Activated CD4-positive, alpha-beta T cell treated with anti-CD3 and anti-CD28 coated beads, Interleukin-2, amount 10 ng/mL, durations not matched to agents 7 days and 5 days (primary cell): ENCODE measurements around the gene POU2F1. TPM values are rescaled to one million over a fixed set of nuclear protein-coding genes. Genes with fewer than 3 reads are reported as not detected.

Source experiments
- CTCF ChIA-PET: fragments of 350-600 bp; sonication (Branson Sonifier 250); formaldehyde crosslinking; loops from one replicate; lab custom pipeline; 2021; ENCODE audit warnings: antibody characterized with exemption; lab: Charles Lee
- POLR2A ChIA-PET: fragments of 350-600 bp; sonication (Branson Sonifier 250); formaldehyde crosslinking; loops from one replicate; lab custom pipeline; 2021; ENCODE audit warnings: antibody characterized with exemption; lab: Charles Lee
- DNase-seq: peaks from one replicate; pipeline ENCODE4 v3.0.0-alpha.2; 2020
- H3K27ac Mint-ChIP-seq: one replicate; pipeline ENCODE4 v1.8.0; 2021; ENCODE audit warnings: mild to moderate bottlenecking, moderate library complexity, mixed read lengths
- H3K27me3 Mint-ChIP-seq: one replicate; pipeline ENCODE4 v1.8.0; 2021; ENCODE audit warnings: mixed read lengths
- H3K36me3 Mint-ChIP-seq: one replicate; pipeline ENCODE4 v1.8.0; 2021; ENCODE audit warnings: low read depth, mixed read lengths
- H3K4me1 Mint-ChIP-seq: one replicate; pipeline ENCODE4 v1.8.0; 2021; ENCODE audit warnings: mixed read lengths
- H3K4me3 Mint-ChIP-seq: one replicate; pipeline ENCODE4 v1.8.0; 2021; ENCODE audit warnings: mild to moderate bottlenecking, moderate library complexity, mixed read lengths
- H3K9me3 Mint-ChIP-seq: one replicate; pipeline ENCODE4 v1.8.0; 2021; ENCODE audit warnings: mixed read lengths
- total RNA-seq, 2 experiments: library from RNA; stranded (reverse); gene quantifications; one replicate each; pipeline ENCODE4 v1.2.3, GENCODE V29; 2021

The POU2F1 gene
- total RNA-seq, 2 experiments from 2014 or later: 22.0 to 22.3 TPM

DNA sequence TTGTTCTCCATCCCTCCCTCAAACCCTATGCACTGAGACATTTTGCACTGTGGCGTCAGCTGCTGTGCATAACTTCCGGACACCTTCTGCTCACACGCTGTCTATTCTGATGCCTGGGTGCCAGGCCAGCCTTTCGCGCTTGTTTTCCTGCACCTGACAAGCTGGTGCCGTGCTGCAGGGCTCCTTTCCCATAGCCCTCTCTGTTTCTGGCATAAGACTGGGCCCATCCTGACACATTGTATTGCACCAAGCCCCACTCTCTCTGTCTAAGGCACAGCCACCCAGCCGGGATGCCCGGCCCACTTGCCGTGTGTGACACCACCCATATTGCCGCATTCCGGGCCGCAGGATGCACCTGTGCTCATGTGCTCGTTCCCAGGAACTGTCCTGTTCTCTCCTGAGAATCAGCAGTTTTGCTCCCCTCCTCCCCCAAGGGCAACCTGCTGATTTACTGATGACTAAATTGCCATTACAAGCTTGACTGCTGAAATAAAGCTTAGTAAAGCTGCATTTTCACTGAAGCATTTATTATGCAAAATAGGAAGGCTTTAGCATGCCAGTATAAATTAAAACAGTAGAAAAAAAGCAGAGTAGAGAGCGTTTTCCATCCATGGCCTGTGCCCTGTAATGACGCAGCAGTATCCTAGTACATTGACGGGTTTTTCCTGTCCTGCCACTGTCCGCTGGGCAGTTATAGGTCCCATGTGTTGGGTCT, 209.6 kb downstream of the POU2F1 start:
- peak overlapping the region; percentile 77 for H3K27ac Mint-ChIP-seq
- no peaks in the 10 kb centered on the region for H3K9me3 Mint-ChIP-seq
- H3K27me3 Mint-ChIP-seq: no peaks in the 10 kb centered on the region
- POLR2A ChIA-PET: no interaction called here
- H3K4me3 Mint-ChIP-seq: no peak overlapping the region
- H3K4me1 Mint-ChIP-seq: peaks cover 39% of the 10 kb centered on the region
- CTCF ChIA-PET: interaction anchor here (0.6 to 1.0 kb wide), 3 partner anchors 17 to 88 kb away, joined by 3 read pairs; partner anchors contain the start of gene CD247
- DNase-seq: no peak
- peaks cover 53% of the 10 kb centered on the region for H3K36me3 Mint-ChIP-seq

DNA sequence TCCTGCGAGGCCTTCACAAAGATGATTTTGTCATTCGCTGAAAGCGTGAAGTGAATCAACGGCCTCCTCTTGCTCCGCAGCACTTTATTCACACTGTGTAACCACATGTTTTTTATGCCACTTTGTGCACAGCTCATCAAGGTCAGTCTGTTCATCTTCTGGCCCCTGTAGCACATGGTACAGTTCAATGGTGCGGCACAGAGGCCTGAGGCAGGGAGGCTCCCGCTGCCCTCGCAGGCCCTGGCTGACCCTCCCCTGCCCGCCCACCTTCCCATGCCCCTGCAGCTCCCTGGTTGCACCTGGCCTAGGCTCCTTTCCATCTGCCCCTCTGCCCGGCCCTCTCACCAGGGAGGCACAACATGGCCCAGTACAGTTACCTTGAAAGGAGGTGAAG, 210.2 kb downstream of the POU2F1 start:
- H3K36me3 Mint-ChIP-seq: peaks cover 58% of the 10 kb centered on the region
- H3K9me3 Mint-ChIP-seq: no peaks in the 10 kb centered on the region
- POLR2A ChIA-PET: no interaction called here
- peaks cover 45% of the 10 kb centered on the region for H3K4me1 Mint-ChIP-seq
- H3K27me3 Mint-ChIP-seq: no peaks in the 10 kb centered on the region
- H3K4me3 Mint-ChIP-seq: no peak overlapping the region
- CTCF ChIA-PET: interaction anchor here (1.0 to 1.4 kb wide), 3 partner anchors 12 to 109 kb away, joined by 3 to 4 read pairs (median 3); partner anchors contain the start of gene CD247
- peak; percentile 5 for DNase-seq
- H3K27ac Mint-ChIP-seq: no peak overlapping the region

DNA sequence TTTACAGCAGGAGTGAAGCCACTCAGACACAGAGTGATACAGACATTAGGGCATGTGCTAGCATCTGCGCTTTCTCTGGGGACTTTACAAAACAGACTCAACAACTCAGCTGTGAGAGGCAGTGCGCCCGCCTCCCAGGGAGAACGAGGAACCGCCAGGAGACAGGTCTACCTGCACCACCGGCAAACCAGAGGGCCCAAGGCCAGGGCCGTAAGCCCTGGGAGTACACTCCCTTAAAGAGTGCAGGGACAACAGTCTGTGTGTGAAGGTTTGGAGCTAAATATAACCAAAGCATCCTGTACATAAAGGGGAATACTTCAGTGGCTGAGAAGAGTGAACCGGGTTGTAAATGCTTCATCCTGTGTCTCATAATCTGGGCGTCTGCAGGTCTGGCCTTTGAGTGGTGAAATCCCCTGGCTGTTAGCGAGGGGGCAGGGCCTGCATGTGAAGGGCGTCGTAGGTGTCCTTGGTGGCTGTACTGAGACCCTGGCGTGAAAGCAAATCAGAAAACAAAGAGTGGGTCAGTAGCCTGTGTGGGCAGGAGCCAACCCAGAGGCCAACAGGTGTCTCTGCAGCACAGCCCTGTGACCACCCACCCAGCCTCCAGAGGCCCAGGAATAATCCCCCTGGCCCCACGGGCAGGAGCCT, 210.7 kb downstream of the POU2F1 start:
- DNase-seq: peak; percentile 6
- Mint-ChIP-seq H3K4me3 (no peak overlapping the region), H3K27me3 (no peaks in the 10 kb centered on the region), H3K27ac (peak overlapping the region; percentile 74), H3K9me3 (no peaks in the 10 kb centered on the region), H3K36me3 (peaks cover 64% of the 10 kb centered on the region), H3K4me1 (peaks cover 50% of the 10 kb centered on the region)
- ChIA-PET CTCF (interaction anchor here (1.0 to 1.4 kb wide), 3 partner anchors 11 to 109 kb away, joined by 3 to 4 read pairs (median 3); partner anchors contain the start of gene CD247), POLR2A (no interaction called here)

DNA sequence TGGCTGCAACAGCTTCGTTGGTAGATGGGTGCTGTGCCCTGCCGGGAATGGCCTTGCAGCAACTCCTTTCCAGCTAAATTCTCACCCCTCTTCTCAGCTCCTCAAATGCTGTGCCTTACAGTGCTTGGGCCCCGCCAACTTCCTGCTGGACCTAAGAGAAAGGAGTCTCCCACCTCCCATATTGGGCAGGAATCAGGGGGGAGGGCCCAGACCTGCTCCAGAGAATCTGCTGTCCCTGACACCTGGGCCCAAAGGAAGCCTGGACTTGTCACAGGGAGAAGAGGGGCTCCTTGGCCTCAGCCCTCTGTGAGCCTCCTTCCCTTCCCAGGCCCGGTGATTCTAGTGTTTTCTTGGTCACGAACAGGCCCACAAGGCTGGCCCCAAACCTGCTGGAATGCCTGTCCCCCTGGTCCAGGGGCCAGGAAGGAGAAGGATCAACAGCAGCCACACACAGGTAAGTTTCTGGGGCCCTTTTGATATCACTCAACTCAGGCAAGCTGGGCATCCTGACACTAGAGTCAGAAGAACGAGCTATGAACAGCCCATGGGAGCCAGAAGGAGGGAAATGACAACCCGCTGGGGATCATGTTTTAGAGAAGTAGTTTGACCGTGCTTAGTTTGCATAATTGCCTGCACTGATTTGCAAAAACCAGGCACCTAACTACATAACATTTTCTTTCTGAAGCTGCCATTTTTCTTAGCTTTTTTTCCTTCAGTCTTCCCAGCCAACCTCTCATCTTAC, 211.4 kb downstream of the POU2F1 start:
- Mint-ChIP-seq H3K4me3 (no peak overlapping the region), H3K27ac (peak overlapping the region; percentile 50), H3K9me3 (no peaks in the 10 kb centered on the region), H3K36me3 (peaks cover 71% of the 10 kb centered on the region), H3K27me3 (no peaks in the 10 kb centered on the region), H3K4me1 (peaks cover 57% of the 10 kb centered on the region)
- no peak for DNase-seq
- CTCF ChIA-PET: interaction anchor here (1.1 to 1.8 kb wide), 5 partner anchors 9 to 108 kb away, joined by 3 to 4 read pairs (median 4); no protein-coding TSS in a partner anchor
- POLR2A ChIA-PET: no interaction called here

DNA sequence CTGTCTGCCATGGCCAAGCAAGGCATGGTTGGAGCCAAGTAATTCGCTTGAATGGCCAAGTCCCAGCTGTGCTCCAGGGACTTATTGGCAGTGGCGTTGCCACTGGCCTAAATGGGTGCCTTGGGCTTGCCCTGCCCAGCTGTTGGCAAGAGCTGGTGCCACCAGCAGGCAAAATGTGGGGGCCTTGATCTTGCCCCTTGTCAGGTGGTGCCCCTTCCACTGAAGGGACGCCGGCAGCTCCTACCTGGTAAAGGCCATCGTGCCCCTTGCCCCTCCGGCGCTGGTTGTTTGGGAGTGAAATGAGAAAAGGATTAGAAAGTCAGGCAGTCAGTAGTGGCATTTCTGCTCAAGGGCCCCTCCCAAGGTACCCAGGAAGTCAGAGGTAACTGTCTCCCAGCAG, 212.1 kb downstream of the POU2F1 start:
- H3K4me1 Mint-ChIP-seq: peaks cover 61% of the 10 kb centered on the region
- POLR2A ChIA-PET: no interaction called here
- H3K9me3 Mint-ChIP-seq: no peaks in the 10 kb centered on the region
- CTCF ChIA-PET: interaction anchor here (1.2 to 1.8 kb wide), 3 partner anchors 9 to 92 kb away, joined by 3 to 4 read pairs (median 4); no protein-coding TSS in a partner anchor
- peaks cover 76% of the 10 kb centered on the region for H3K36me3 Mint-ChIP-seq
- H3K27me3 Mint-ChIP-seq: no peaks in the 10 kb centered on the region
- H3K4me3 Mint-ChIP-seq: no peak overlapping the region
- DNase-seq: peak; percentile 5
- H3K27ac Mint-ChIP-seq: no peak overlapping the region

DNA sequence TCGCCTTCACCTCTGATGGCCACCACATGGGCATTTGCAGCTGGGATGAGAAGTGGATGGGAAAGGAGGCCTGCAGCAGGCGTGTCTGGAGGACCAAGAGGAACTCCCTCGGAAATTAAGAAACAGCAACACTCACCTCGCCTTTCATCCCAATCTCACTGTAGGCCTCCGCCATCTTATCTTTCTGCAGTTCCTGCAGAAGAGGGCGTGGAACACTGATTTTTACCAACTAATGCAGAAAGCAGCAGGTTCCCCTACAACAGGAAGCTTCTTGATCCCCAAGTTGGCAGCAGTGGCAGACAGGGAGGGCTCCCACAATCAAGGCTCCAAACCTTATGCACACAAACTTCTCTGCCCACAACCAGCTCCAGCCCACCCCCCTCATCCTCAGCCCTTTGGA, 213.2 kb downstream of the POU2F1 start:
- H3K27ac Mint-ChIP-seq: peak overlapping the region; percentile 50
- H3K27me3 Mint-ChIP-seq: no peaks in the 10 kb centered on the region
- POLR2A ChIA-PET: no interaction called here
- no peaks in the 10 kb centered on the region for H3K9me3 Mint-ChIP-seq
- peaks cover 82% of the 10 kb centered on the region for H3K36me3 Mint-ChIP-seq
- no peak overlapping the region for H3K4me3 Mint-ChIP-seq
- DNase-seq: no peak
- CTCF ChIA-PET: interaction anchor here (0.7 to 1.5 kb wide), 5 partner anchors 7 to 24 kb away, joined by 3 to 4 read pairs (median 3); no protein-coding TSS in a partner anchor
- peaks cover 61% of the 10 kb centered on the region for H3K4me1 Mint-ChIP-seq

DNA sequence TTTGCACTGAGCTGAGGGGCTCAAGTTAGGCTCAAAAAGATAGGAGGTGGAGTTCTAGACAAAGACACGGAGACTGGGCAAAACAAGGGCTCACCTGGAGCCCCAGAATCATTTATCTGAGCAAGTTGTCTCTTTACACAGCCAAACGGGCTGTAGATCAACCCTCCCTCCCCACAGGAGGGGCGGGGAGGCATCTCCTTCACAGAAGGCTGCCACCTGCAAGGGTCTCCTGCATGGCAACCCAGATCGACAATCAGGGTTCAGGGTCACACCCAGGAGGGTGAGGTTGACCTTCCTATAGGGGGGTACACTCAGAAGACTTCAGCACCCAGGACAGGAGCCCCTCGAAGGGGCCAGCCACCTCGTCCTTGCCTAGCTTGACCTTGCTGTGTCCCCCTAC, 213.6 kb downstream of the POU2F1 start:
- Mint-ChIP-seq H3K4me3 (no peak overlapping the region), H3K27me3 (no peaks in the 10 kb centered on the region), H3K9me3 (no peaks in the 10 kb centered on the region), H3K36me3 (peaks cover 81% of the 10 kb centered on the region), H3K27ac (peak overlapping the region; percentile 50), H3K4me1 (peaks cover 63% of the 10 kb centered on the region)
- no peak for DNase-seq
- POLR2A ChIA-PET: no interaction called here
- CTCF ChIA-PET: interaction anchor here (0.7 to 1.1 kb wide), 4 partner anchors 18 to 24 kb away, joined by 3 to 4 read pairs (median 3); no protein-coding TSS in a partner anchor

DNA sequence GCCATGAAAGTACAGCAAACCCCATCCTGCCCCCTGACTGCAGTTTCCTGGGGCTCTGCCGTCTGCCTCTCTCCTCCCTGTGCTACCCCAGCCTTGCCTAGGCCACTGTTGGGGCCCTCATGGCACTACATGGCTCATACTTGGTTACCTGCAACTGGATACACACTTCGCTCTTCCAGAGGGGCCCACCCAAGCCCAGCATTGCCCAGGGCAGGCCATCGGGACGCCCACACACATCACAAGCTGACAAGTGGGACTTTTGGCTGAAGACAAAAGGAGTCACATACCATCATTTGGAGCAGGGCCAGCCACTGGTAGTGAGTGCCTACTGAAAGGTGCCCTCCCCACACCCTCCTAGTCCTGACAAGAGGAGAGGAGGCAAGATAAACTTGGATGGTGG, 214.8 kb downstream of the POU2F1 start:
- H3K36me3 Mint-ChIP-seq: peaks cover 79% of the 10 kb centered on the region
- no peak for DNase-seq
- POLR2A ChIA-PET: no interaction called here
- CTCF ChIA-PET: no interaction called here
- no peaks in the 10 kb centered on the region for H3K27me3 Mint-ChIP-seq
- peaks cover 67% of the 10 kb centered on the region for H3K4me1 Mint-ChIP-seq
- no peaks in the 10 kb centered on the region for H3K9me3 Mint-ChIP-seq
- H3K27ac Mint-ChIP-seq: peak overlapping the region; percentile 70
- no peak overlapping the region for H3K4me3 Mint-ChIP-seq

DNA sequence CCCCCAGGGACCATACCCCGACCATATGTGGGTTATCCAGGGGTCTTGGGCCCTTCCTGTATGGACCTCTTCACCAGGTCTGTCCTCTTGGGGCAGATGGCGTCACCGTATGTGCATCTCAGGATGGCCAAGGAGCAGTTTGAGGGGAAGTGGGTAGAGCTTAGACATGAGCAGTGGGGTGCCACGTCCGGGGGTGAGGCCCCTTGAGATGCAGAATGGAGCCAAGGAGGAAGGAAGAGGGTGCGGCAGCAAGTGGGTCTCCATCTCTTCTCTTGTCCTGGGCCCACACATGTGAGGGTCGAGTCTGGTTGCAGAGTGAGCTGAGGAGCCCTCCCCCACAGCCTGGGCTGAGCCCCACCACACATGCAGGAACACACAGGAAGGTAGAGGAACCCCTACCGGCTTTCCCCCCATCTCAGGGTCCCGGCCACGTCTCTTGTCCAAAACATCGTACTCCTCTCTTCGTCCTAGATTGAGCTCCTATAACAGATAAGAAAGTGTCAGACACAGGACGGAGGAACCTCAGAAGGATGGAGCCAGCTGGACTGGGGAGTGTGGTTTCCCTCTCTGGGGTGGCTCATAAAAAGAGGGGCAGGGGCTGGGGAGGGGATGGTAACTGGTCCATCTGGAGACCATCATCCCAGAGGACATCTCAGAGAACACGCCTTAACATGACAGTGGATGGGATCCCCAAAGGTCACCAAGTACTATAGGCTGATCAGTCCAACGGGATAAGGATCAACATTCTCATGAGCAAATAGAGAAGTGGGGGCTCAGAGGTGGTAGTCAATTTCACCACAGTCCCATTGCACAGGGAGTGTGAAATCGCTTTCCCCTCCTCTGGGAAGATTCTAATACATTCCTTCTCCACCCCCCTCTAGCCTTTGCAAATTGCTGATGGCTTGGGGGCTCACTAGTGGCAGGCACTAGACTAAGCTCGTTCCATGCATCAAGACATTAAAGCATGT, 217.8 kb downstream of the POU2F1 start:
- Mint-ChIP-seq H3K27ac (peak overlapping the region; percentile 81), H3K27me3 (no peaks in the 10 kb centered on the region), H3K36me3 (peaks cover 78% of the 10 kb centered on the region), H3K9me3 (no peaks in the 10 kb centered on the region), H3K4me3 (peak overlapping the region; percentile 62), H3K4me1 (peaks cover 87% of the 10 kb centered on the region)
- ChIA-PET CTCF (interaction anchor here (1.8 to 2.0 kb wide), 2 partner anchors 9 to 96 kb away, joined by 5 to 12 read pairs; no protein-coding TSS in a partner anchor), POLR2A (interaction anchor here (1.2 kb wide), 1 partner anchor 16 kb away, joined by 3 read pairs; no protein-coding TSS in a partner anchor)
- DNase-seq: peak; percentile 37

DNA sequence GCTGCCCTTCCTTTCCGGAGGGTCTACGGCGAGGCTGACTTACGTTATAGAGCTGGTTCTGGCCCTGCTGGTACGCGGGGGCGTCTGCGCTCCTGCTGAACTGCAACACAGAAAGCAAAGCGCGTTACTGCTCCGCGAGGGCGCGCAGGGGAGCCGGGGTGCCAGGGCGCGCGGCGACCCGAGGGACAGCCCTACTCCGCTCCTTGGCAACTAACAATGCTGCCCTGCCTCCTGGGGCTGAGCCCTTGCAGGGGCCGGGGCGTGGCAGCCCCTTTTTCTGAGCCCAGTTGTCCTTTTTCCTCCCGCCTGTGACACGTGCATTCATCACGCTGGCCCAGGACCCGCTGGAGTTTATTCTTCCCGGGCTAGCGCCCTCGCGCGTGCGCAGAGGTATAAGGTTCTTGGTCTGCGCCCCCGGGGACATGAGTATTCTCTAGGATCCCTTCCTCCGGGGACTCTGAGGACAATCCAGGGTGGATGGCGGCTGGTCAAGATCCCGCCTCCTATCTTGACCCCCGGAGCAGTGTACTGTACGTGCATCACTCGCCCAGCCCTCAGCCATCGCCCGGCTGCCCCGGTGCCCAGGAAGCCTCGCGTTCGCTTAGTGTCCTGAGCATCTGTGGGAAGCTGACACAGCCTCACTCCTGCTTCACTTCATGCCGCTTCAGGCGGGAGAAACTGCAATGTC, 218.8 kb downstream of the POU2F1 start:
- POLR2A ChIA-PET: no interaction called here
- H3K36me3 Mint-ChIP-seq: peaks cover 80% of the 10 kb centered on the region
- no peaks in the 10 kb centered on the region for H3K9me3 Mint-ChIP-seq
- H3K27ac Mint-ChIP-seq: peak overlapping the region; percentile 81
- no peaks in the 10 kb centered on the region for H3K27me3 Mint-ChIP-seq
- peaks cover 90% of the 10 kb centered on the region for H3K4me1 Mint-ChIP-seq
- CTCF ChIA-PET: interaction anchor here (2.0 kb wide), 1 partner anchor 8 kb away, joined by 12 read pairs; no protein-coding TSS in a partner anchor
- DNase-seq: no peak
- no peak overlapping the region for H3K4me3 Mint-ChIP-seq

DNA sequence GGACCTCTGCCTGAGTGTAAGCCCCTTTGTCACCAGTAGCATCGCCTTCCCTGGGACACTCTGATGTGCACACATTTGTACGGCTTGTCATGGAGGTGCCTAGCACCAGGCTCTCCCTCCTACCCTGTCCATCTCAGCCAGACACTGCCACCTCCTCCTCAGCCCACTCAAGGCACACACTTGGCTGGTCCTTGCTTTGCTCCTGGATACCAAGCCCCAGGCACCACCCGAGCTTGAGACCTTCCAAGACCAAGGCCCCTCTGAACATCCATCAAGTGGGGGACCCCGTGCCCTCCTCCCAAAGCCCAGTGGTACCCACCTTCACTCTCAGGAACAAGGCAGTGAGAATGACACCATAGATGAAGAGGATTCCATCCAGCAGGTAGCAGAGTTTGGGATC, 219.7 kb downstream of the POU2F1 start:
- peaks cover 95% of the 10 kb centered on the region for H3K4me1 Mint-ChIP-seq
- peaks cover 81% of the 10 kb centered on the region for H3K36me3 Mint-ChIP-seq
- no peak for DNase-seq
- no peaks in the 10 kb centered on the region for H3K9me3 Mint-ChIP-seq
- no peak overlapping the region for H3K27ac Mint-ChIP-seq
- POLR2A ChIA-PET: no interaction called here
- no peaks in the 10 kb centered on the region for H3K27me3 Mint-ChIP-seq
- CTCF ChIA-PET: interaction anchor here (1.0 to 2.7 kb wide), 4 partner anchors 10 to 89 kb away, joined by 3 to 6 read pairs (median 5); partner anchors contain the start of gene CD247
- no peak overlapping the region for H3K4me3 Mint-ChIP-seq
